SU-DHL-6 (cell line): ENCODE data around the gene MIOS.

Experiments used
- CTCF ChIP-seq: fragments of 200-600 bp; sonication (generic); IDR thresholded peaks from one replicate; pipeline ENCODE4 v1.5.1; 2017; ENCODE audit warnings: antibody characterized with exemption, mild to moderate bottlenecking, low read length, moderate library complexity; ENCODE audit not compliant: insufficient read depth, poor library complexity, severe bottlenecking
- EZH2phosphoT487 ChIP-seq: fragments of 200-600 bp; sonication (generic), shearing (Covaris generic); conservative IDR thresholded peaks from 2 replicates; pipeline ENCODE4 v1.6.1; 2018; ENCODE audit warnings: mild to moderate bottlenecking, antibody characterized with exemption, low read length, moderate library complexity, mixed read lengths

- TF ChIP-seq CTCF, result no peak
- no peak for TF ChIP-seq EZH2phosphoT487
These were observed 2.3 kb upstream of the MIOS start for GRCh38 chr7:7564323-7564780.
